ENCODE data around the gene CAB39.

The CAB39 gene

GRCh38 chr2:230788554-230789175, 76.0 kb downstream of the CAB39 start:
- TF ChIP-seq, protein P1, sequence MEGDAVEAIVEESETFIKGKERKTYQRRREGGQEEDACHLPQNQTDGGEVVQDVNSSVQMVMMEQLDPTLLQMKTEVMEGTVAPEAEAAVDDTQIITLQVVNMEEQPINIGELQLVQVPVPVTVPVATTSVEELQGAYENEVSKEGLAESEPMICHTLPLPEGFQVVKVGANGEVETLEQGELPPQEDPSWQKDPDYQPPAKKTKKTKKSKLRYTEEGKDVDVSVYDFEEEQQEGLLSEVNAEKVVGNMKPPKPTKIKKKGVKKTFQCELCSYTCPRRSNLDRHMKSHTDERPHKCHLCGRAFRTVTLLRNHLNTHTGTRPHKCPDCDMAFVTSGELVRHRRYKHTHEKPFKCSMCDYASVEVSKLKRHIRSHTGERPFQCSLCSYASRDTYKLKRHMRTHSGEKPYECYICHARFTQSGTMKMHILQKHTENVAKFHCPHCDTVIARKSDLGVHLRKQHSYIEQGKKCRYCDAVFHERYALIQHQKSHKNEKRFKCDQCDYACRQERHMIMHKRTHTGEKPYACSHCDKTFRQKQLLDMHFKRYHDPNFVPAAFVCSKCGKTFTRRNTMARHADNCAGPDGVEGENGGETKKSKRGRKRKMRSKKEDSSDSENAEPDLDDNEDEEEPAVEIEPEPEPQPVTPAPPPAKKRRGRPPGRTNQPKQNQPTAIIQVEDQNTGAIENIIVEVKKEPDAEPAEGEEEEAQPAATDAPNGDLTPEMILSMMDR (IDR thresholded peaks at IDR 0.05; ENCODE audit: extremely low read depth, insufficient read depth, missing control alignments), result no peak
- in situ Hi-C loops (cut with MboI; ENCODE audit: low pct_unique_long_range_greater_than_20kb, low sequenced_read_pairs, unreplicated experiment), result no loop called here
- no peak for DNase-seq (ENCODE audit: low spot score)

DNA sequence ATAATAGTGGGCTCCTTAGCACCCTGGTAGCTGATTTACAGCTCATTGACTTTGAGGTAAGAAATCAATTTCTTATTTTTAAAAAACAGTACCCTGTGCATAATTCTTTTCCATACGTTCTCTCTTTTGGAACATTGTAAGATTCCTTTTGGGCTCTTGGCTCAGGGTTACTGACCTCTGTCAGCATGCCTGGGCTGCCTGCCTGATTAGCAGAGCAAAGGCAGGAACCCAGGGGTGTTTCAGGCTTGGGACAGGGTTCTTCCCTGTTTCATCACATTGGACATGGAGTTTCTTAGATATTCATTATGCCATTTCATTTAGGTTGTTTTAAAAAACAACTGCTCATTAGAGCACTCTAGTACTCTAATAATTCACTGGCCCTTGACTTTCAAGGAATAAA, 78.3 kb downstream of the CAB39 start:
- in situ Hi-C loops (cut with MboI; ENCODE audit: low pct_unique_long_range_greater_than_20kb, low sequenced_read_pairs, unreplicated experiment), result no loop called here
- no peak for DNase-seq (ENCODE audit: low spot score)
- TF ChIP-seq, protein P1 (IDR thresholded peaks at IDR 0.05; ENCODE audit: extremely low read depth, insufficient read depth, missing control alignments), result no peak

- TF ChIP-seq, protein P1 (IDR thresholded peaks at IDR 0.05; ENCODE audit: extremely low read depth, insufficient read depth, missing control alignments), result no peak
- in situ Hi-C loops (cut with MboI; ENCODE audit: low pct_unique_long_range_greater_than_20kb, low sequenced_read_pairs, unreplicated experiment), result no loop called here
- peak; percentile 33 for DNase-seq (ENCODE audit: low spot score)
Observed at GRCh38 chr2:230793572-230794359, 81.1 kb downstream of the CAB39 start.

DNA sequence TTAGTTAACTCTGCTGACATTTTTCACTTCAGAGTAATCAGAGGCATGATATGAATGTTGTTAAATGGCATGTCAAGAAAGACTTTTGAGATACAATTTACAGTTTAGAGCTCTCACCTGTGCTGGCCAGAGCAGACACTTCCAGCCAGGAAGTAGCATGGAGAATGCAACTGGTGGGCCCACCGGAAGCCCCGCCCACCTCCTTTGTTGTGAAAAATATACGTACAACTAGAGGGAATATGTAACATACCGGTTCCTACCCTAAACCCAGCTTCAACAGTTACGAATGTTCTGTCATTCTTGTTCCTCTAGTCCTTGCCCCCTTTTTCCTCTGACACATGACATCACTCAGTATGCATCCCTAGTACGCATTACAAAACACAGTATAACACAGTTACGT, 81.9 kb downstream of the CAB39 start:
- TF ChIP-seq, protein P1 (IDR thresholded peaks at IDR 0.05; ENCODE audit: extremely low read depth, insufficient read depth, missing control alignments), result no peak
- in situ Hi-C loops (cut with MboI; ENCODE audit: low pct_unique_long_range_greater_than_20kb, low sequenced_read_pairs, unreplicated experiment), result no loop called here
- DNase-seq (ENCODE audit: low spot score), result no peak

DNA sequence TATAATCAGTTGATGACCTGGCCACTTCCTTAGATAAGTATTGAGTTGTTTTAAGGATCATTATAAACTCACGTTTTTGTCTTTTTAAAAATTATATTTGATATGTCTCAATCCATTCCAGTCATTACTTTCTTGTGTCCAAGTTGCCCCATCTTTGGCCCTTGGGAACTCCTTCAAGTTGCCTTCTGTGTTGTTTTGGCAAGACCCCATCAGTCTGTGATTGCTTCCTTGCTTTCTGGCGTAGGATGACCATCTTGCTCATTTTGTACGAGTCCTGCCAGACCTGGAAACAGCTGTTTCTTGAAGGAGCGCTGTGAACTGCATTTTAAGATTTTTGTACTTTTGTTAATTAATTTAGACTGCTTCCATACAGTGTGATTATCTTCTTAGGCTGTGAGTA, 83.2 kb downstream of the CAB39 start:
- DNase-seq (ENCODE audit: low spot score), result no peak
- TF ChIP-seq, protein P1 (IDR thresholded peaks at IDR 0.05; ENCODE audit: extremely low read depth, insufficient read depth, missing control alignments), result no peak
- in situ Hi-C loops (cut with MboI; ENCODE audit: low pct_unique_long_range_greater_than_20kb, low sequenced_read_pairs, unreplicated experiment), result no loop called here

- TF ChIP-seq, protein P1 (IDR thresholded peaks at IDR 0.05; ENCODE audit: extremely low read depth, insufficient read depth, missing control alignments), result no peak
- DNase-seq (ENCODE audit: low spot score), result no peak
- in situ Hi-C loops (cut with MboI; ENCODE audit: low pct_unique_long_range_greater_than_20kb, low sequenced_read_pairs, unreplicated experiment), result no loop called here
Observed at GRCh38 chr2:230796280-230796862, 83.7 kb downstream of the CAB39 start.
